Ascending aorta (tissue), 2 donors: ENCODE data around the gene SOD2. TPM values are rescaled to one million over a fixed set of nuclear protein-coding genes. Genes with fewer than 3 reads are reported as not detected.
A peak's percentile ranks its signal among the peaks of the same experiment; 100 is the strongest.

Source experiments
- DNase-seq, 2 donors: peaks; one replicate each; pipeline ENCODE4 v3.0.0-alpha.2; 2019; ENCODE audit warnings: low spot score in 2 of 2
- H3K27ac ChIP-seq, 2 donors: fragments of 200-600 bp; sonication (generic); one replicate each; pipeline ENCODE4 v1.5.1; 2016 to 2017; ENCODE audit warnings: mild to moderate bottlenecking in 1 of 2
- H3K27me3 ChIP-seq: fragments of 200-600 bp; sonication (generic); one replicate; pipeline ENCODE4 v1.5.1; 2017
- H3K36me3 ChIP-seq, 2 donors: fragments of 200-600 bp; sonication (generic); one replicate each; pipeline ENCODE4 v1.5.1; 2016
- H3K4me1 ChIP-seq, 2 donors: fragments of 200-600 bp; sonication (generic); one replicate each; pipeline ENCODE4 v1.5.1; 2016 to 2017; ENCODE audit warnings: mild to moderate bottlenecking in 1 of 2
- H3K4me3 ChIP-seq, 2 donors: fragments of 200-600 bp; sonication (generic); one replicate each; pipeline ENCODE4 v1.5.1; 2016 to 2017; ENCODE audit warnings: mild to moderate bottlenecking in 1 of 2
- H3K9me3 ChIP-seq, 2 donors: fragments of 200-600 bp; sonication (generic); one replicate each; pipeline ENCODE4 v1.5.1; 2016
- CTCF ChIP-seq, 3 experiments: fragments of 200-600 bp in 2 of 3; fragments of 450-650 bp in 1 of 3; sonication (generic) in 2 of 3; IDR thresholded peaks; one replicate each; pipeline ENCODE4 v1.5.1; 2016 to 2019; ENCODE audit warnings: antibody characterized with exemption in 3 of 3, mild to moderate bottlenecking in 1 of 3, moderate library complexity in 1 of 3
- intact Hi-C: fragments of 100-400 bp; cut with DNase I; formaldehyde crosslinking; loops from one replicate; pipeline ENCODE4 v1.15.1; 2023
- total RNA-seq: library from RNA; depleted of rRNA; stranded (reverse); fragments of >200 nt; gene quantifications from one replicate; pipeline ENCODE4 v1.1.0, GENCODE V29; 2016

Gene SOD2
- total RNA-seq, 1 donor from 2014 or later, result 205 TPM

GRCh38 chr6:159720708-159721107, 27.7 kb upstream of the SOD2 start:
- Histone ChIP-seq H3K27ac (no peak overlapping the region), H3K36me3 (no peaks in the 10 kb centered on the region), H3K4me1 (peaks cover 6 to 16% of the 10 kb centered on the region in 2 donors), H3K9me3 (no peaks in the 10 kb centered on the region), H3K4me3 (no peak overlapping the region), H3K27me3 (no peaks in the 10 kb centered on the region)
- intact Hi-C loops, result loop anchor here (10.0 kb wide), 1 partner anchor 1076 kb away; the partner anchor contains the start of gene DYNLT1
- DNase-seq, result no peak
- peak in 2 of 3 experiments; percentile 12 to 22 for TF ChIP-seq CTCF (IDR thresholded peaks at IDR 0.05)

GRCh38 chr6:159719287-159719686, 26.2 kb upstream of the SOD2 start:
- H3K27me3 ChIP-seq, result no peaks in the 10 kb centered on the region
- H3K4me1 ChIP-seq, result peaks cover 6 to 15% of the 10 kb centered on the region in 2 donors
- no peak for DNase-seq
- no peak overlapping the region for H3K4me3 ChIP-seq
- intact Hi-C loops, result no loop called here
- no peaks in the 10 kb centered on the region for H3K36me3 ChIP-seq
- no peak overlapping the region for H3K27ac ChIP-seq
- TF ChIP-seq CTCF (IDR thresholded peaks at IDR 0.05), result no peak
- no peaks in the 10 kb centered on the region for H3K9me3 ChIP-seq

- intact Hi-C loops, result no loop called here
- H3K4me1 ChIP-seq, result peaks cover 6 to 15% of the 10 kb centered on the region in 2 donors
- H3K9me3 ChIP-seq, result no peaks in the 10 kb centered on the region
- TF ChIP-seq CTCF (IDR thresholded peaks at IDR 0.05), result no peak
- H3K27me3 ChIP-seq, result no peaks in the 10 kb centered on the region
- no peaks in the 10 kb centered on the region for H3K36me3 ChIP-seq
- no peak overlapping the region for H3K4me3 ChIP-seq
- DNase-seq, result no peak
- H3K27ac ChIP-seq, result no peak overlapping the region
Observed at GRCh38 chr6:159718634-159719033, 25.6 kb upstream of the SOD2 start.

GRCh38 chr6:159716247-159717096, 23.4 kb upstream of the SOD2 start:
- peak overlapping the region; percentile 66 to 85 for H3K27ac ChIP-seq
- H3K27me3 ChIP-seq, result no peaks in the 10 kb centered on the region
- H3K4me3 ChIP-seq, result peak overlapping the region; percentile 11 to 18
- no peaks in the 10 kb centered on the region for H3K36me3 ChIP-seq
- peak in 1 of 2 donors; percentile 87 for DNase-seq
- intact Hi-C loops, result loop anchor here (1.0 kb wide), 3 partner anchors 10 to 23 kb away; partner anchors contain the start of gene SOD2
- no peaks in the 10 kb centered on the region for H3K9me3 ChIP-seq
- H3K4me1 ChIP-seq, result peaks cover 6 to 15% of the 10 kb centered on the region in 2 donors
- no peak for TF ChIP-seq CTCF (IDR thresholded peaks at IDR 0.05)

- intact Hi-C loops, result loop anchor here (1.0 kb wide), 2 partner anchors 11 to 14 kb away; no protein-coding TSS in a partner anchor
- Histone ChIP-seq H3K36me3 (no peaks in the 10 kb centered on the region), H3K9me3 (no peaks in the 10 kb centered on the region), H3K4me1 (peaks cover 6 to 15% of the 10 kb centered on the region in 2 donors), H3K27me3 (no peaks in the 10 kb centered on the region), H3K4me3 (no peak overlapping the region), H3K27ac (peak overlapping the region in 1 of 2 donors; percentile 85)
- no peak for DNase-seq
- no peak for TF ChIP-seq CTCF (IDR thresholded peaks at IDR 0.05)
Observed at GRCh38 chr6:159715605-159716004, 22.6 kb upstream of the SOD2 start.
